HG02759 (cell line): ENCODE data around the gene MGAT5B.
"Not testable (repeated sequence)": the region's sequence is repeated elsewhere in the genome, so short reads cannot be mapped to it uniquely, and the experiment has no call there.

Source experiments
- ATAC-seq: cut with Tn5 transposase; IDR thresholded peaks from one replicate; pipeline ENCODE4 v1.9.1; 2021; ENCODE audit warnings: mild to moderate bottlenecking, moderate library complexity; ENCODE audit not compliant: unreplicated experiment

Gene MGAT5B

DNA sequence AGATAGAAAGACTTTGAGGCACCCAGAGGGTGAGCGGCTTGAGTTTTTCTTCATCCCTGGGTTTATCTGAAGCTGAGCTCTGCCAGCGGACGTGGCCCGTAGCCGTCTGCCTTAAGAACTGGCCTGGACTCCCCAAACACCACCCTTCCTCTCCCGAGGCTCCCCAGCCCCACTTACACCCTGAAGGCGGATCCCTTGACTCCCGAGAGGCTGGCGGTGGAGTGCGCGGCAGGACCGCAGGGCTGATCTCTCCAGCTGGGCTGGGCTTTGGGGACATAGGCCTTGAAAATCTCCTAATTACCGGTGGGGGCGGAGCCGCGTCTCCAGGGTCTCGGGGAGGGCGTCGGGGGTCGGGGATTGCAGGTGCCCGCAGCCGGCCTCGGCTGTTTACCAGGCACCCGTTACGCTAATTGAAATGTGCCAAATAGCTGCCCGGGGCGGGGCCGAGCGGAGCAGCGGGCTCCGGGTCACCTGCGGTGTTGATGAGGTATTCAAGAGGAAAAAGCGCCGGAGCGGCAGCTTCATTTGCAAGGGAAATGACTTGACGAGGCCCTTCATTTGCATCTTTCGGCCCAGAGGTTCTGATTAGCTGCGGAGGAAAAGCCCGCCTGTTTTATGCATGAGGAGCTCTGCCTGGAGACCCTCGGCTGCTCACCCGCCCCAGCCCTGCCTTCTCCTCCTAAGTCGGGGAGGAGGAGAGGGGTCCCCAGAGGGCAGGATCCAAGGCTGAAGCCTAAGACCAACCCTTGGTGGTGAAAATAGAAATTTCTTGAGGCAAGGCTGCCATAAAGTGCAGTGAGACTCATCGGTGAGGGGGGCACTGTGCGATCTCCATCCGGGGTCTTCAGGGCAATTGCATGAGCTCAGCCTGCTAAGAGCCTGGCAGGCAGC lies 100.7 kb downstream of the MGAT5B start:
- ATAC-seq: no peak

DNA sequence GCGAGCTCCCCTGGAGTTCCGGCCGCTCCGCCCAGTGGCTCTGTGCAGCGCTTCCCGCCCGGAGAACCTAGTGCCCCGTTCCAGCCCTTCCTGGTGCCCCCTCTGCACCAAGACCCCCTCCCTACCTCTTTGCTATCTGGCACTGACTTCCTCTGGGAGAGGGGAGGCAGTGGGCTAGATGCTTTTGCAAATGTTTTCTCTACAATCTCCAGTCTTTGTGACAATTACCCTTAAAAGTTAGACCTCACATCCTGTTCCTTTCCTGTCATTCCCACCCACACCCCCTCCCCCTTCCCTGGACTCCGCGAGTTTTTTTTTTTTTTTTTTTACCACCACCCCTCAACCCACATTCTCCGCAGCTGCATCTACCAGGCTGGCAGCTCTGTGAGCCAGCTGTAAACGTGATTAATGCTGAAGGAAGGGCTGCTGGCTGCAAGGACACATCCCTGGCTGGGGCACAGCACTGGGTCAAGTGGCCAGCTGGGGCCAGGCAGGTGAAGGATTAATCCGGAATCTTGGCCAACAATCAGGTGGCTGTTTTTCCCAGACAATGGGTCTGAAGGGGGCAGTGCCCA lies 101.5 kb downstream of the MGAT5B start:
- ATAC-seq: no peak

DNA sequence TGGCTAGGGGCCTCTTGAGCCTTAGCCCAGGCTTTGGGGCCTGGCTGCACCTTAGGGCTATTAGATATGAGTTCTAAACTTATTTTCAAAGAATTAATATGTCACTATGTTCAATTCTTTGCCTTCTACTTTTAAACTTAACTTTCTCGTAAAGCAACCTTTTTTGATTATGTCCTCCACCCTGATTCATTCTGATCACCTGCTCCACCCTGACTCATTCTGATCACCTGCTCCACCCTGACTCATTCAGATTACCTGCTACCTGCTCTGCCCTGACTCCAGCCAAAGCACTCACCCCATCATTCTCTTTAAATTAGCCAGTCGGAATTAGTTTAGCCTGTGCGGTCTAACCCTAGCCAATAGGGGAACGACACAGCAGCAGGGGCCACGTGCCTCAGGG lies 102.0 kb downstream of the MGAT5B start:
- not testable (repeated sequence) for ATAC-seq

DNA sequence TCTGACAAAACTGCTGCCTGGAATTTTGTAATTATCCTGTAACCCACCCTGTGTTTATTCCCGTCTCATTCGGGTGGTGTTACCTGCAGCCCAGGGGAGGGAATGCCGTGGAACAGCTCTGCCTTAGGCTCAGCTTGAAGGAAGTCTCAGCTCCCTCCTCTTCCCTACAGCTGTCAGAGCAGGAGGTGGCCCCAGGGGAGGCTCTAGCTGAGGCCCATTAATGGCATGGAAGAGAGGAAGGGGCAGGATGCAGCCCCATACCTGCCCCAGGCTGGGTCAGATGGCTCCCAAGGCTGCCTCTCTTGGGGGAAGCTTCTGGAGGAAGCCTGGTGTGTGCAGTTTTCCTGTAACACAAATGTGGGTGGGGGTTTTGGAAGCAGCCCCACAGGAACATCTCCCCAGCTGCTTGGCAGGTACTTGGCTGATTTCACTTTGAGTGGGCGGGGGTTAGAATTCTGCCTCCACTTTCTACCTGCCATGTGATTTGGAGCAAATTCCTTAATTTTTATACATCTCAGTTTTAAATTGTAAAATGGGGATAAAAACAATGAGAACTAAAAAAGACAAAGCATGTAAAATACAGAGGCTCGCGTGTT lies 103.9 kb downstream of the MGAT5B start:
- no peak for ATAC-seq

DNA sequence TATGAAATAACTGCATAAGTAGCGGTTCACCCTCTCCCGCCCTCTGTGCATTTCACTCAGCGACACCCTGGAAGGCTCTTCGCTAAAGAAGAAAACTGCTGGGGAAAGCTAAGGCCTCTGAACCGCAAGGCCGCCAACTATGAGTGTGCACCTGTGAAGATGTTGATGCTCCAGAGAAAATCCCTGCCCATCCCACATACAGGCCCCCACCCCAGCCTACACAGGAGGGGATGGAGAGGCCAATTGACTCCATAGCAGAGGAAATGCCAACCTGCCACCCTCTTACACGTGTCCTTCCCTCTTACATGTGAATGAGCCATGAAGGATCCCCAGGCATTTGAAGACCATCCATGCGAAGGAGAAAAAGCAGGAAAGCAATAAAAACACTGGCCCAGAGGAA lies 104.8 kb downstream of the MGAT5B start:
- ATAC-seq: no peak

DNA sequence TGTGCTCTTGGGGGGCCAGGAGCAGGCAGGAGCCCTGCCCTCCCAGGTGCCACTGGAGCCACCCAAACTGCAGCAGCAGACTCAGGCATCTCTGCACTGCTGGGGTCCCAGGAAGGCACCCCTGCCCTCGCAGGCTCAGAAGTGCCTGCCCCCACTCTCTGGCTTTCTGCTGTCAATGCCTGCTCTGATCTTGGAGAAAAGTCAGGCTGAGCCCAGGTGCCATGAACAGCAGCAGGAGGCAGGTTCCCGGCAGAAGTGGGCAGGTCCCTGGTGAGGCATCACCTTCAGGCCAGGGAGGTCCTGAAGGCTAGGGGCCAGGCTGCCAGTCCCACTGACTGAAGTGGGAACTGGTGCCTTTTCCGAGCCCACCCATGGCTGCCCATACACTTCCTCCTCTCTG lies 106.5 kb downstream of the MGAT5B start:
- ATAC-seq: no peak

DNA sequence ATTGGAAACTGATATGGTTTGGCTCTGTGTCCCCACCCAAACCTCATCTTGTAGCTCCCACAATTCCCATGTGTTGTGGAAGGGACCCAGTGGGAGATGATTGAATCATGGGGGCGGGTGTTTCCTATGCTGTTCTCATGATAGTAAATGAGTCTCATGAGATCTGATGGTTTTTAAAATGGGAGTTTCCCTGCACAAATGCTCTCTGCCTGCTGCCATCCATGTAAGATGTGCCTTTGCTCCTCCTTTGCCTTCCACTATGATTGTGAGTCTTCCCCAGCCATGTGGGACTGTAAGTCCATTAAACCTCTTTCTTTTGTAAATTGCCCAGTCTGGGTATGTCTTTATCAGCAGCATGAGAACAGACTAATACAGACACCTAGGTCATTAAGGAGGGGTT lies 109.8 kb downstream of the MGAT5B start:
- not testable (repeated sequence) for ATAC-seq

DNA sequence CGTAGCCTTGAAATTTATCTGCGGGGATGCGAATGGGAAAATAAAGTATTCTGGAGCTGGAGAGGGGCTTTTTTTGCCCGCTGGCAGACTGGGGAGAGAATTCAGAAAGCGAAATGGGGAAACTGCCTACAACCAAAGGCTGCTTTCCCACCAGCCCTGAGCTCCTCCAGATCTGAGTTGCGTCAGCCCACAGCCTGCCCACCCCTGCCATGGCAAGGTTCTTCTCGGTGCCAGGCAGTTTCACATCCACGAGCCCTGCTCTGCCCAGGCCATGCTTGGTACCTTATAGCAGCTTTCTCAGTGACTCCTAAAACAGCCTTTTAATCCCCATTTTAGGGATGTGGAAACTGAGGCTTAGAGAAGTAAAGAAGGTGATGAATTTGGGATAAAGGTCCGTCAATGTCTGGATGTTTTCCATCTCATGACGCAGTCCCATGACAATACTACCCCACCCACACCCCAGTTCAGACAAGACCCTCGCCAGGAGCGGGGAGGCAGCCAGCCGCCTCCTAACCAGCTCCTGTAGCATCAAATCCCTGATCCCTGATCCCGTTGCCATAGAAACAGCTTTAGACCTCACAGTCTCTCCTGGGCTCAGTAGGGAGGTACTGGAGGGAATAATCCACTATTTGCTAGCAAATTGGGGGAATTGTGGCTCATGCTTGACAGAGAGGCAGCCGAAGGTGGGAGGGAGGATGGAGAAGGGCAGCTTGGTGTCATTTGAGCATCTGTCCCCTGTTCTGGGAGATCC lies 113.5 kb downstream of the MGAT5B start:
- no peak for ATAC-seq

DNA sequence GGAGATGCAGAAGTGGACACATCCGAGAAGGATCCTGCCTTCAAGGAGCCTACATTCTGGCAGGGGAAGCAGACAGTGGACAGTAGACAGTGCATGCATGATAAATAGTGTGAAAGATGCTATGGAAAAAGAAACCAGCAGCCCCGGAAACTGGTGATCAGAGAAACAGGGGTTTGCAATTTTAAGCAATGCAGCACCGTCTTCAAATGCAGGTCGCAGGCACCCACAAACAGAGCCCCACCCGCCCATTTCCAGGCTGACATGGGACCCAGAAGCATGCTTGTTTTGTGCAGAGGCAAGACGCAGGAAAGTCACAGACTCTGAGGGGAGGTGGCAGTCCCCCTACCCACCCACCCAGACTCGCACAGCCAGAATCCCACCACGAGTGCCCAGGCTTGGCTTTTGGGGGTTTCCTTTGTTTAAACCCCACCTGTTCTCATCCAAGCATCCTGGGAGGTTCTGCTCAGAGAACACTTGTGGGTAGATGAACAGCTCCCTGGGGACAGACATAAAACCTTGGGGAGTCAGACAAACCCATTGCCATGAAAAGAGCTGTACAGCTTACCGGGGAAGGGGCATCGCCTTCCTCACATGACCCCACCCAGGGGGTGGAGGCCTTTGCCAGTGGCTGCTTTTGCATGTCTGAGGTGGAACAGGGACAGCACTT lies 114.3 kb downstream of the MGAT5B start:
- ATAC-seq: no peak

DNA sequence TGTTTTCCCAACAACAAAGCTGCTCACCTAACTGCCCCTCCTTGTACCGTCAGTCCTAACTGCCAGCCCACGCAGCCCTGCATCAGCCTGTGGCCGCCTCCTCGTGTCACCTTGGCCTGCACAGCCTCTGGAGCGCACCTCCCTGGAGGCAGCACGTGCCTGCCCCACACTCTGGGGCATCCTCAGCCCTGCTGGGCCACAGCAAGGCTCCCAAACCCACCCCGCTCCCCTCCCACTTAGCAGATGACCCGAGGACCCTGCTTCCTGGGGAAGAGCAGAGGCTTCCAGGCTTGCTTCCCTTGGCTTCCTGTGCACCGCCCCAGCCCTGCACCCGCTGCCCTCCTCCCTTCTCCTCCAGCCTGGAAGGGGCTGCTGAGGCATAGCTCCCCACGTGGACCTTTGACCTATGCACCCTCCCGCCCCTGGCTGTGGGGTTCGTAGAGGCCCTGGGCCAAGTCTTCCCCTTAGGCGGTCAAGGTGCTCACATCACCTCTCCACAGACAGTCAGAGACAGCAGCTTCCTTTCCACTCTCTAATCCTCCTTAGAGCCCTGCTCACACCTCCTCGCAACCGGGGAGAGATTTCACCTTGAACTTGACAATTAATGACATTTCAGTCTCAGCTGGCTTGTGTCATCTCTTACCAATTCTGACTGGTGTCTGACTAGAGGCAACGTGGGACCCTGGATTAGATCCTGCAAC lies 115.0 kb downstream of the MGAT5B start:
- ATAC-seq: no peak

DNA sequence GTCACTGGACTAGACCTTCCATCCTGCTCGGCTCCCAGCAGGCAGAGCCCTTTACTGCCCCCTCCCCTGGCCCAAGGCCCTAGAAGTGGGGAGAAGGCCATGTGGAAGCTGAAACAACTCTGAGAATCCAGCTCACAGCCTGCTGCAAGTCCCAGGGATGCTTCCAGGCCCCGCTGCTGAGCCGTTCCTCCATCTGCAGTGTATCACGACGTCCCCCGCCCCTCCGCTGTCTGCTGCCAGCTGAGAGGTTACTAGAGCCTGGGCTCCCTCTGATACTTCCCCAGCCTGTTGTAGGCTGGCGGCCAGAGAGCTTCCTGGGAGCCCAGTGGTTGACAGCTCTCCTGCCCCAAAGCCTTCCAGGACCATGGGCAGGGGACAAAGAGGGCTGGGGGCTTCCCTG lies 118.2 kb downstream of the MGAT5B start:
- no peak for ATAC-seq

DNA sequence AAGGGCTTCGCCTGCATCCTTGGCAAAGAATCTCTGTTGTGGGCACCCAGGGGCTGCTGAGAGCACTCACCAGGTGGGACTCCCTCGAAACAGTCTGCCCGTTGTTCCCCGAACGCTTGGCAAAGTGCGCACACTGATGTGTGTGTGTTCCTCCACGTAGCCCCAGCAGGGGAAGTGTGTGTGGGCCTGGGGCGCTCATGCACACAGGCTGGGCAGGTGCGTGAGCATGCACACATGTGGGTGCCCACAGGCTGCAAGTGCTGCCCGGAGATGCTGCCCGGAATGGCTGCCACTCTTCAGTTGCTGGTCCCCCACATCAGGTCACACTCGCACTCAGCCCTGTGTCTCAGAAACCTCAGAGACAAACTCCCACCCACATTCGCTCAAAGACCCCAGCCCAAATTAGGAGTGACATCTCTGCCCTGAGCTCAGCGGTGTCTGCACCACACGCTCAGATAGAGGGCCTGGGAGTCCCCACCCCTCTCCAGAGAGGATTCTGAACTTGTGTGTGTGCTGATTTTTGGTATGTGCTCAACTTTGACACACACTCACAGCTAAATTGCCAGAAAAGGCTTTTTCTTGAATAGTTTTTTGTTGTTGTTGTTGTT lies 119.4 kb downstream of the MGAT5B start:
- no peak for ATAC-seq

DNA sequence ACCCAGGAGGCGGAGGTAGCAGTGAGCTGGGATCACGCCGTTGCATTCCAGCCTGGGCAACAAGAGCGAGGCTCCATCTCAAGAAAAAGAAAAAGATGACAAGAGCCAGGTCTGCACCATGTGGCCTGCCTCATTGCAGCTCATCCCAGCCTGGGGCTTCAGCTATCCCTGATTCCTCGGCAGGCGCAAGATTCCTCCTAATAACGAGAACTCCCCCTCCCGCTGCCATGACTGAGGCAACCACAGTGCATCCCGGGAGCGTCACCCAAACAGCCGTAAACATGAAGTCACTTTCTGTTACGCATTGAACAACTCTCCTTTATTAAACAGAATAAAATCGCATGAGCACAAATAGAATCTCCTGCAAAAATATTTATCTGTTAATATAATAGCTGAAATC lies 120.6 kb downstream of the MGAT5B start:
- ATAC-seq: no peak

DNA sequence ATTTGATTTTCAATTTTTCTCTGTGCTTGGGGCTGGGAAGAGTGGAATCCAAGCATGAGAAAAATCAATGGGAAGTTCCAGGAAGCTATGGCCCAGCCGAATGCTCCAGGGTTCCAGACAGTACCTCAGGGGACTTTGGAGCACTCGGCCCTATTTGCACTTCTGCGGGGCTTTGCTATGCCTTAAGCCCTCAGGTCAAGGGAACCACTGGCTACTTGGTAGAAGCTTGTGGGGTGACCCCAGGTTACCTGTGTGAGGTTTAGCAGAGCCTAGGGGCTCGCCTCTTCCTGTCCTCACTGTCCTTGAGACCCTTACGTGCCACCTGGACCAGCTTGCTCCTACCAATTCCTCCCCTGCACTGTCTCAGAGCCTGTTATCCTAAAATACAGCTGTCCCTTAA lies 121.3 kb downstream of the MGAT5B start:
- no peak for ATAC-seq

DNA sequence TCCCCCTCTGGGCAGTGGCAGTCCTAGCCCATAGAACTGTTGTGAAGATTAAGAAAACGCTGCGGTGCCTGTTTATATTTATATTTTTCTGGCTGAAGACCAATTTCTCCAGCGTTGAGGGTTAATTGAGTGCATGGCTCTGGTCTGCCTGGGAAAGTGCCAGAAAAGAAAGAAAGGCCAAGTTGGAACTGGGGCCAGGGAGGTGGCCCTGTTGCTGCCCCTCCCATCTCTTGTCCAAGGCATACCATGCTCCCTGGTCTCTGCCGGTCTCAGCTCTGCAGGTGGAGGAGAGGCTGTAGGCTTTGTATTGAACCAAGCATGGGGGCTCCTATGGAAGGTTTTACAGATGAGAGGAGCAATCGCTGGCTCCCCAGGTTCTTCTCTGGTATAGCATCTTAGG lies 124.7 kb downstream of the MGAT5B start:
- no peak for ATAC-seq

DNA sequence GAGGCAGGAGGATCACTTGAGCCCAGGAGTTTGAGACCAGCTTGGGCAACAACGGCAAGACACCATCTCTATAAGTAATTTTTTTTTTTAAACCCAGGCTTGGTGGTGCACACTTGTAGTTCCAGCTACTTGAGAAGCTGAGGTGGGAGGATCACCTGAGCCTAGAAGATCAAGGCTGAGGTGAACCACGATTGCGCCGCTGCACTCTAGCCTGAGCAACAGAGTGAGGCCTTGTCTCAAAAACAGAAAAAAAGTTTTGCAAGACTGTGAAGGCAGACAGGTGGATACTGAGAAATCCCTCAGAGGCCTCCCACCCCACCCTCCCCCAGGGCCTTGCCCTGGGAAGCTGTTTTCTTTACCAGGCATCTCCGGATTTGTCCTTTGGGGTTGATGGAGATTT lies 125.4 kb downstream of the MGAT5B start:
- ATAC-seq: no peak

DNA sequence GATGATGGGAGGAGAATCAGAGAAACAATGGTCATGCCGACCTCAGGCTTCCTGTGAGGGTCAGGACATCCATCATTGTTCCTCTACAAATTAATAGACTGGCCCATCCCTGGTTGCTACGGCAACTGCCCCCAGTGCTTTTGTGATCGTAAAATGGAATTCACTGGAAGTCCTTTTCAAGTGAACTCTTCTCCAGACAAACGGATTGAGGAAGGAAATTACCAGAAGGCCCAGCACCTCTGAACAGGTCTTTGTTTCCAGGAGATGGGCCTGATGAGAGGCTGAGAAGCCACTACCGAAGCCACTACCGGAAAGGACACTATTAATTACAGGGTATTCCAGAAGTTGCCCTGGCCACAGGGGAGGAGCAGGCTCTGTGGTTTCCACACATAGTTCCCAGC lies 126.0 kb downstream of the MGAT5B start:
- no peak for ATAC-seq

DNA sequence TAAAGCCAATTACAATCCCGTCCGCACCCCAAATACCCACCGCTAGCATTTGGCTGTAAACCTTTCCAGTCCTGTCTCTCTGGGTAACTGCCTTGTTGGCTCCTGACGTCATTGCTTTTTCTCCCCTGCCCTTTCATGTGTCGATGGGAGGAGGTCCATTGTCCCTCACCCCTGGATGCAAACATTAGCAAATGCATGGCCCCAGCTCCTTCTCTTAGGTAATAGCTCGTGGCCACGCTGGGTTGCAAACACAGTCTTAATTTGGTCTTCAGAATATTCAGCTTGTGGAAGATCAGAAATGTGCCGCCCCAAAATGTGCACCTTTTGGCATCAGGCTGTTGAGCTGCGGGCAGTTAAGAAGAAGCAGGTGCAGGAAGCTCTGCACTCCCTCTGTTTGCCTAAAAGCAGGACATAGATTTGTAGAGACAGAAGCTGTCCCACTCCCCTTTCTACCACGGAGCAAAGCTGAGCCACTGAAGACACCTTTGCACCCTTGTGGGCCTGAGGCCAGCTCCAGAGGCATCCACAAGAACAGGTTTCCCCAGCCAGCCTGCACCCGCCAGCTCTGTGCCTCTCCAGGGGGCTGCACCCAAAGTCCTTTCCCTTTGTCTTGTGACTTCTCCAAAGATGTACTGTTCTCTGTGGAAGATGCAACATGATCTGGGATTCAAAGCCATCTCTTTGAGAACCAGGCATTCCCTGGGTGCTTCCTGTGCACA lies 127.3 kb downstream of the MGAT5B start:
- no peak for ATAC-seq
